NB4 (cell line): ENCODE results near the gene UNC5A.
A peak's percentile ranks its signal among the peaks of the same experiment; 100 is the strongest.

Experiments used
- DNase-seq: peaks from one replicate; pipeline ENCODE4 v3.0.0; 2010; ENCODE audit warnings: low read depth
- H3K4me3 ChIP-seq: one replicate; pipeline ENCODE4 v1.5.1; 2011; ENCODE audit warnings: mild to moderate bottlenecking, low read depth, low read length, moderate library complexity
- MYC ChIP-seq: IDR thresholded peaks from 2 replicates; pipeline ENCODE4 v1.6.1; 2011; ENCODE audit warnings: low read depth, low read length
- POLR2A ChIP-seq: IDR thresholded peaks from 2 replicates; pipeline ENCODE4 v1.6.1; 2011; ENCODE audit warnings: mild to moderate bottlenecking; ENCODE audit not compliant: insufficient read length; ENCODE audit errors: extremely low read depth
- TF ChIP-seq, protein P1 (sequence below): IDR thresholded peaks from one replicate; pipeline ENCODE4 v1.5.1; 2012; ENCODE audit warnings: low read depth, low read length
- TF ChIP-seq, protein P2 (sequence below): IDR thresholded peaks from 2 replicates; pipeline ENCODE4 v1.6.1; 2011; ENCODE audit warnings: low read depth, low read length

Gene UNC5A

DNA sequence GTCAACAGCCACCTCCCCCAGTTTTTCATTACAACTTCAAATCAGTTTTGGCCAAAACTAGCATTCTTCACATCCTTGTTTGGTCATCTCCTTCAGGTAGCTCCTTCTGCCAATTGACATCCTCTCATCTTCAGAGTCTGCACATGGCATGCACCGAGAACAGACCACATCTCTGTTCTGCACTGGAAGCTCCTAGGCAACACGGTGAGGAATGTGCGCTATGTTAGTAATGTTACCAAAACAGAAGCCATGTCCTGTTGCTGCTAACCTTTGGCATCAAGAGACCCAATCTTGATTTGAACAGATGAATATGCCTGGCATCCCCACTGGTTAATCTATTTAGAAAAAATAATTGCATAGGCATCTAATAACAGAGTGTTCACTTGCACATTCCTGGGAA, 93.9 kb downstream of the UNC5A start:
- no peak for DNase-seq
- TF ChIP-seq, protein P1, sequence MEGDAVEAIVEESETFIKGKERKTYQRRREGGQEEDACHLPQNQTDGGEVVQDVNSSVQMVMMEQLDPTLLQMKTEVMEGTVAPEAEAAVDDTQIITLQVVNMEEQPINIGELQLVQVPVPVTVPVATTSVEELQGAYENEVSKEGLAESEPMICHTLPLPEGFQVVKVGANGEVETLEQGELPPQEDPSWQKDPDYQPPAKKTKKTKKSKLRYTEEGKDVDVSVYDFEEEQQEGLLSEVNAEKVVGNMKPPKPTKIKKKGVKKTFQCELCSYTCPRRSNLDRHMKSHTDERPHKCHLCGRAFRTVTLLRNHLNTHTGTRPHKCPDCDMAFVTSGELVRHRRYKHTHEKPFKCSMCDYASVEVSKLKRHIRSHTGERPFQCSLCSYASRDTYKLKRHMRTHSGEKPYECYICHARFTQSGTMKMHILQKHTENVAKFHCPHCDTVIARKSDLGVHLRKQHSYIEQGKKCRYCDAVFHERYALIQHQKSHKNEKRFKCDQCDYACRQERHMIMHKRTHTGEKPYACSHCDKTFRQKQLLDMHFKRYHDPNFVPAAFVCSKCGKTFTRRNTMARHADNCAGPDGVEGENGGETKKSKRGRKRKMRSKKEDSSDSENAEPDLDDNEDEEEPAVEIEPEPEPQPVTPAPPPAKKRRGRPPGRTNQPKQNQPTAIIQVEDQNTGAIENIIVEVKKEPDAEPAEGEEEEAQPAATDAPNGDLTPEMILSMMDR: no peak
- TF ChIP-seq POLR2A: no peak
- TF ChIP-seq MYC: no peak
- TF ChIP-seq, protein P2, sequence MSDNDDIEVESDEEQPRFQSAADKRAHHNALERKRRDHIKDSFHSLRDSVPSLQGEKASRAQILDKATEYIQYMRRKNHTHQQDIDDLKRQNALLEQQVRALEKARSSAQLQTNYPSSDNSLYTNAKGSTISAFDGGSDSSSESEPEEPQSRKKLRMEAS: no peak
- no peak overlapping the region for H3K4me3 ChIP-seq

DNA sequence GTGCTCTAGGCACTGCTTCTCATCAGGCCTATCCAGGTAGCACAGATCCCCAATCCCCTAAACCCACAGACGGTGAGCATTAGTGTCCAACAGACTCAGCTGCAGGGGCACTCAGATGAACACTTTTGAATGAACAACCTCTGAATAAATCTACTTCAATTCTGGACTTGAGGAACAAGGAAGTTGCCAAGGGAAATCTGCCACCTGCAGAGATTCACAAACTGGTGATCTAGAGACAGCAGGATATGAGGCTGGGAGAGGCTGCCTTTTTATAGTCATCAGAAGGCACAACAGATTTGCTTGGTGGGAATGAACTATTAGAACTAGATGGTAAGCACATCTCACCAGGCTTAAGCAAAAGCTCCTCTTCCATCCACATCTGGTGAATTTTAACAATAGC, 95.8 kb downstream of the UNC5A start:
- TF ChIP-seq, protein P2: no peak
- TF ChIP-seq MYC: no peak
- TF ChIP-seq, protein P1: no peak
- TF ChIP-seq POLR2A: no peak
- no peak for DNase-seq
- H3K4me3 ChIP-seq: no peak overlapping the region

DNA sequence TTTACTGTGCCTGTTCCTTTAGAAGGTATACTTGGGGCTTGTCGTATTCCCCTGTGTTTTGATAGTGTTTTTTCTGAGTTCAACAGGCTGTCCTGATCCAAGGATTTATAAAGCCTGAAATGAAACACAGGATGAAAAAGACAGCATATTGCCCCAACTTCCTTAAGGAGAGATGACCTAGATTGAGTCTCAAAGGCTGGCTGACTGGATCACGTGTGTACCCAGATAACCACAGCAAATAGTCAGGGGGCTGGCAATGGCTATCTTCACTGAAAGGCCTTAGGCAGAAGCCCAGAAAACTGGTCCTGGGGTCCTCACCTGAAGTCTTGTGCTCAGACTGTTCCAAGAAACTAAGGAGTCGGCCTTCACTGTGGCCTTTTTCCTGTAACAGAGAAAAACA, 96.4 kb downstream of the UNC5A start:
- DNase-seq: no peak
- TF ChIP-seq POLR2A (no peak), MYC (no peak)
- TF ChIP-seq, protein P2: no peak
- TF ChIP-seq, protein P1: no peak
- H3K4me3 ChIP-seq: no peak overlapping the region

DNA sequence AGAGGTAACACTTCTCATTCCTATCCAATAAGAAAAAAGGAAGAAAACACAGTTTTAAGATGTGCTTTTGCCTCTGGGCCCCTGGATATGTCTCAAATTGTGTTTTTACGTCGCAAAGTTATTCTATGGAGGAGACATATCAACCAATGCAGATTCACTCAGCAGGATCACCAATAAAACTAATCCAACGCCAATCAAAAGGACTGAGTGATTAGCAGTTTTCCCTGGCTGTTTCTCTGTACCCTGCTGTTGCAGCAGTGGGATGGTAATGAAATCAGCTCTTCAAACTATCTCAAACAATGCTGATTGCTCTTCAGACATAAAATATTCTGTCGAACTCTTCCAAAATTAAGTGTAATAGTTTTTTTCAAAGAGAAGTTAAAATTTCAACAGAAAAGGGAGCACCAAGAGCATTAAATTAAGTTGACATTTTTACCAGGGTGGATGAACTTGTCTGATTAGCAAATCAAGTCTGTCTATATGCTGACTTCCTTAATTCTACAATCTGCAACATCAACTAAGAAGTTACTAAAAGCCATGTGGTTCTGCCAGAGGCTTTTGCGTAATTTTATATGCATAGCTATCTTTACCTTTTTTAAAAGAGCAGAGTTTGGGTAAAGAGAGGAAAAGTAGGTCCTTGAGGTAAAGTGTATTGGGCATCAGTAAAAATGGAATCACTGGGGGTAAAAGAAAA, 98.5 kb downstream of the UNC5A start:
- TF ChIP-seq POLR2A (no peak), MYC (peak; percentile 41; the same call in 1 of the 2 replicates)
- TF ChIP-seq, protein P2: peak; percentile 40; the same call in 1 of the 2 replicates
- DNase-seq: peak; percentile 26
- no peak overlapping the region for H3K4me3 ChIP-seq

DNA sequence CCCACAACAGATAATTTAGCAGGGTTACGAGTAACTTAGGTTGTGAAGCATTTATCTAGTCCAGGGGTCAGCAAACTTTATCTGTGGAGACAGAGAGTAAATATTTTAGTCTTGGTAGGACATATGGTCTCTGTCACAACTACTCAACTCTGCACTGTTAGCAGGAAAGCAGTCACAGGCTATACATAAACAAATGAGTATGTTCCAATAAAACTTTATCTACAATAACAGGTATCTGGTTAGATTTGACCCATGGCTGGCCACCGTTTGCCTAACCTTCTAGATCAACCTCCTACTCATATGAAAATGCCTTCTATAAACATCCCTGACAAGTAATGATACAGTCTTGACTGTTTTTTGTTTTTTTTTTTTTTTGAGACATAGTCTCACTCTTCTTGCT, 101.8 kb downstream of the UNC5A start:
- TF ChIP-seq, protein P1: no peak
- TF ChIP-seq POLR2A: no peak
- TF ChIP-seq, protein P2: no peak
- no peak for TF ChIP-seq MYC
- no peak overlapping the region for H3K4me3 ChIP-seq
- no peak for DNase-seq

DNA sequence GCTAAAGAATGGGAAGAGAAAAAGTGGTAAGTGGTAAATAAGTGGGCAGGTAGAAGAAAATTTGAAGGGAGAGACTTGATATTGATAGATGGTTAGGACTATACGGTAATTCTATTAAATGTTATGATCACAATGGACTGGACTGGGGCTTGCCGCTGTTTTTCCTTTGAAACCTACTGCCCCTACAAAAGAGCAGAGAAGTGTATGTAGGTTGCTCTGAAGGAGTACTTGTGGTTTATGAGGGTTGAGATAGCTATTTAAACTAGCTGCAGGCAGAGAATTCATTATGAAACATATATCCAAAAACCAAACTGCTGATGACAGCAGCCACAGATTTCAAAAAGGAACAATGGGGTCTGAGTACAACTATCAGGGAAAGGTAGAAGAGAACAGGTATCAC, 105.5 kb downstream of the UNC5A start:
- TF ChIP-seq, protein P1: no peak
- no peak for TF ChIP-seq MYC
- TF ChIP-seq, protein P2: no peak
- TF ChIP-seq POLR2A: no peak
- no peak overlapping the region for H3K4me3 ChIP-seq
- no peak for DNase-seq
